ENCODE data around the gene RBM20.

The RBM20 gene

DNA sequence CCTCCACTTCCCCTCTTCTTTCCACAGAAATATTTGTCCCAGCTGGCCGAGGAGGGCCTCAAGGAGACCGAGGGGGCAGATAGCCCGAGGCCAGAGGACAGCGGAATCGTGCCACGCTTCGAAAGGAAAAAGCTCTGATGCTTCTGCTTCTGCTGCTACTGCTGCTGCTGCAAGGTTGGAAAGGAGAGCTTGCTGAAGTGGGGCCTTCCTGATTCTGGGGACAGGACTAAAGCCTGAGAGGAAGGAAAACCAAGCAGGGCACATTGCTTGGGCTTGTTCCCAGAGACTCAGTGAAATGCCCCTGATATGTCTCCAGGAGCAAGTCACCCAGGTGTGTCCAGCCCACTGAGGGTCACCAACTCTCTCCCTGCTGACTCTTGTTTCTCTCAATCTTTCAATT lies 191.7 kb downstream of the RBM20 start:
- in situ Hi-C loops (cut with HindIII; ENCODE audit: low pct_ligation_motif_present, low sequenced_read_pairs), result no loop called here
- no peak overlapping the region for H3K4me3 ChIP-seq (ENCODE audit: low read depth, low read length)

DNA sequence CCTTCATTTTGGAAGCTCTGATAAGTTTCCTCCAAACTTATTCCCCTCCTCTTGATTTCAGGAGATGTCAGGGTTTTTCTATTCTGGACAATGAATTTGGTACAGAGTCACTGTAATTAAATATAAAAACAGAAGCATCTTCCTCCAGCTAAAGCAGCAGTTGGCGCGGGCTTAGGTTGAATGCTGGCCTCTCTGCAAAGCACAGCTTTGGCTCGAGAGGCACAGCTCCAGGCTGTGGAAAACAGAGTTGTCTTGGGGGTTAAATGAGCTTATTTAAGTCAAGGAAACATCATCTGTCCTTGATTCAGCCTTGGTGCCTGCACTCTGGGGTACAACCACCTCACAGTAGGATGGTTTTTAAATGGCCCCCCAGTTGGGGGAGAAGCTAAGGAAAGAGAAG lies 192.6 kb downstream of the RBM20 start:
- in situ Hi-C loops (cut with HindIII; ENCODE audit: low pct_ligation_motif_present, low sequenced_read_pairs), result no loop called here
- TF ChIP-seq, protein P1, sequence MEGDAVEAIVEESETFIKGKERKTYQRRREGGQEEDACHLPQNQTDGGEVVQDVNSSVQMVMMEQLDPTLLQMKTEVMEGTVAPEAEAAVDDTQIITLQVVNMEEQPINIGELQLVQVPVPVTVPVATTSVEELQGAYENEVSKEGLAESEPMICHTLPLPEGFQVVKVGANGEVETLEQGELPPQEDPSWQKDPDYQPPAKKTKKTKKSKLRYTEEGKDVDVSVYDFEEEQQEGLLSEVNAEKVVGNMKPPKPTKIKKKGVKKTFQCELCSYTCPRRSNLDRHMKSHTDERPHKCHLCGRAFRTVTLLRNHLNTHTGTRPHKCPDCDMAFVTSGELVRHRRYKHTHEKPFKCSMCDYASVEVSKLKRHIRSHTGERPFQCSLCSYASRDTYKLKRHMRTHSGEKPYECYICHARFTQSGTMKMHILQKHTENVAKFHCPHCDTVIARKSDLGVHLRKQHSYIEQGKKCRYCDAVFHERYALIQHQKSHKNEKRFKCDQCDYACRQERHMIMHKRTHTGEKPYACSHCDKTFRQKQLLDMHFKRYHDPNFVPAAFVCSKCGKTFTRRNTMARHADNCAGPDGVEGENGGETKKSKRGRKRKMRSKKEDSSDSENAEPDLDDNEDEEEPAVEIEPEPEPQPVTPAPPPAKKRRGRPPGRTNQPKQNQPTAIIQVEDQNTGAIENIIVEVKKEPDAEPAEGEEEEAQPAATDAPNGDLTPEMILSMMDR (IDR thresholded peaks at IDR 0.05; ENCODE audit: low read depth, low read length, missing control alignments), result no peak
- H3K27me3 ChIP-seq (replicated peaks), result no peaks in the 10 kb centered on the region

More for the DNA sequence above, 191.7 kb downstream of the RBM20 start:
- DNase-seq, result no peak
- TF ChIP-seq, protein P1 (IDR thresholded peaks at IDR 0.05; ENCODE audit: low read depth, low read length, missing control alignments), result no peak
- Histone ChIP-seq H3K27me3 (replicated peaks) (no peaks in the 10 kb centered on the region), H3K36me3 (replicated peaks) (no peaks in the 10 kb centered on the region), H3K27ac (no peak overlapping the region)

DNA sequence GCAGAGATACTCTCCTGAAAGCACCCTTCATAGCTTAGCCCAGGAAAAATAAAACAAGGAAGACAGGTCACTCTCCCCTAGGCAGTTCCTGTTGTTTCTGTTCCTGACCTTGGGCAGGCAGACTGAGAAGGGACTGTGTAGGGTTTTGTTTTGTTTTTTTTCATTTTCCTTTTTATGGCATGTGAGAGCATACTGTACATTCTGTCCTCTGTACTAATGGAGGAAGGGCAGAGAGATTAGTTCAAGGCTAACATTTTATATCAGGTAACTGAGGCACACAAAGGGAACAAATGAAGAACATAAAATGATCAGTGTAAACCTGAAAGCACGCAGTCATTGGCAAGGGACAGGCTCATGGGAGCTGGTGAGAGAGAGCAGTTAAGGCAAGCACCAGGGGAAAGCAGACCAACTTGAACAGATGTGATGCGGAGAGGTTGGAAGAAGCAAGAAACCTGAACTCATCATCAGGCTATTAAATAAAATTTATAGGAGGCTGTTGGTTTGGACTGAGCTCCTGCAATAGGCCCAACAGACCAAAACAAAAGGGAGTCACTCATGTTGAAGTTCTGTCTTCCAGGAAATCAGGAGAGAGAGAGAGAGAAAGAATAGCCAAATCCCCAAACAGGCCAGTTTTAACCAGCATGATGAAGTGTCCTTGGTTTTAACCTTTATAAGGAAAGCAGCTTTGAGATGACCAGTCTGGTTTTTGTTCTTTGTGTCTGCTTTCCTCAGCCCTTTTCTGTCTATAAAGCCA lies 193.5 kb downstream of the RBM20 start:
- no peak overlapping the region for H3K27ac ChIP-seq
- H3K36me3 ChIP-seq (replicated peaks), result no peaks in the 10 kb centered on the region
- no peak overlapping the region for H3K4me3 ChIP-seq (ENCODE audit: low read depth, low read length)
- in situ Hi-C loops (cut with HindIII; ENCODE audit: low pct_ligation_motif_present, low sequenced_read_pairs), result no loop called here
- H3K27me3 ChIP-seq (replicated peaks), result no peaks in the 10 kb centered on the region
- no peak for DNase-seq
- TF ChIP-seq, protein P1 (IDR thresholded peaks at IDR 0.05; ENCODE audit: low read depth, low read length, missing control alignments), result no peak

More for the DNA sequence above, 192.6 kb downstream of the RBM20 start:
- Histone ChIP-seq H3K27ac (no peak overlapping the region), H3K4me3 (ENCODE audit: low read depth, low read length) (no peak overlapping the region), H3K36me3 (replicated peaks) (no peaks in the 10 kb centered on the region)
- DNase-seq, result no peak

DNA sequence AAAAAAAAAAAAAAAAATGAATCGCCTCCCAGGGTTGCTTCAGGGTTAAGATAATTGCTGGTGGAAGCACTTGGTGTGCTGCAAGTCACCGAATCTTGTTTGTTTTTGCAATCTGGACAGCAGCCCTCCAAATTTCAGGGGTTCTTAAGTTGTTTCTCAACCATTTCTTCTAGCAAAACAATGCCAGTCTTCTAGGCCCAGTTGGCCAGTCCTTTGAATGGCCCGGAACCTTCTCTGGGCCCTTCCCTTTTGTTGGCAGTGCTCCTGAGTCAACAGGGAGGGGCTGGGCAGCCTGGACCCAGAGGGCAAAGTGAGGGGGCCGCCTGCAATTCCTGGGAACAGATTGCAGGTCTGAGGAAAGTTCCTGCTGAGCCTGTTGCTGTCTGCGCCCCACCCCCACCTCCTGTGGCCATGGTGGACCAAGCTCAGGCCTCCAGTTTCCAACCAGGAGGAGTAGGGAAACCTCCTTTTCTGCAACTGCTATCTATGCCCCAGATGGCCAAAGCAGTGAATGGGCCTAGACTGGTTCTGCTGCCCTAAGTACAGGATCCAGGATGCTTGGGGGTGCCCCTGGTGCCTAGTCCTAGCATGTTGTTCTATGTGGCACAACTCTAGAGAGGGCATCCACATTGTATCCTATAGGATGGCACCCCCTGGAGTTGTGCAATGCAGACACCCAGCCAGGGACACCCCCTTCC lies 196.2 kb downstream of the RBM20 start:
- Histone ChIP-seq H3K27me3 (replicated peaks) (no peaks in the 10 kb centered on the region), H3K27ac (no peak overlapping the region), H3K36me3 (replicated peaks) (no peaks in the 10 kb centered on the region), H3K4me3 (ENCODE audit: low read depth, low read length) (no peak overlapping the region)
- in situ Hi-C loops (cut with HindIII; ENCODE audit: low pct_ligation_motif_present, low sequenced_read_pairs), result no loop called here
- DNase-seq, result no peak
- TF ChIP-seq, protein P1 (IDR thresholded peaks at IDR 0.05; ENCODE audit: low read depth, low read length, missing control alignments), result no peak

DNA sequence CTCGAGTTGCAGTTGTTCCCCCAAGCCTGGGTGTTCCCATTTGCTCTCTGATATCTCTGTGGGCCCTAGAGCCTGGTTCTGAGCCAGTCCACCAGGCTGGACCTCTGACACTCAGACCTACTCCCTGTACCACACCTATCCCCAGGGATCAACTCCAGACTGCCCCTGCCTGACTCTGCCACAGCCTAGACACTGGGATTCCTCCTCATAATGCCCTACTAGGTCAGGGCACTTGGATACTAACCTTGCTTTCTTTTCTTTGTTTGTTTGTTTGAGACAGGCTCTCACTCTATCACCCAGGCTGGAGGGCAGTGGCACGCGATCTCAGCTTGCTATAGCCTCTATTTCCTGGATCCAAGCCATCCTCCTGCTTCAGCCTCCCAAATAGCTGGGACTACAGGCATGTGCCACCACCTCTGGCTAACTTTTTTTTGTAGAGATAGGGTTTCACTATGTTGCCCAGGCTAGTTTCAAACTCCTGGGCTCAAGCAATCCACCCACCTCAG lies 196.8 kb downstream of the RBM20 start:
- TF ChIP-seq, protein P1 (IDR thresholded peaks at IDR 0.05; ENCODE audit: low read depth, low read length, missing control alignments), result no peak
- DNase-seq, result no peak
- in situ Hi-C loops (cut with HindIII; ENCODE audit: low pct_ligation_motif_present, low sequenced_read_pairs), result no loop called here
- H3K27me3 ChIP-seq (replicated peaks), result no peaks in the 10 kb centered on the region
- H3K27ac ChIP-seq, result no peak overlapping the region
- no peaks in the 10 kb centered on the region for H3K36me3 ChIP-seq (replicated peaks)
- H3K4me3 ChIP-seq (ENCODE audit: low read depth, low read length), result no peak overlapping the region

Measured in brain microvascular endothelial cell (primary cell).